K562 (cell line): Measurements from ENCODE around the gene DNAJC11. TPM values are rescaled to one million over a fixed set of nuclear protein-coding genes. Genes with fewer than 3 reads are reported as not detected.

ENCODE experiments used
- ATAC-seq: fragments of 200-7000 bp; cut with Tn5 transposase; 3 replicates; pipeline ENCODE4 v1.9.1; 2020; ENCODE audit warnings: moderate library complexity
- BruUV-seq: library from RNA; stranded (reverse); fragments of 400-500 nt; replicated peaks from 2 replicates; lab custom pipeline; 2021; lab: Mats Ljungman, UMichigan
- CTCF ChIA-PET: fragments of 300-600 bp; formaldehyde crosslinking; extraction: SDS; loops from one replicate; lab custom pipeline; 2021; ENCODE audit warnings: low intra/inter-chr PET ratio; lab: Yijun Ruan, JAX
- POLR2A ChIA-PET: fragments of 300-600, 350-650 bp; sonication (Branson Sonifier 250); formaldehyde crosslinking; extraction: SDS; loops from one replicate; lab custom pipeline; 2021; ENCODE audit warnings: antibody characterized with exemption, inconsistent platforms; lab: Yijun Ruan, JAX
- DNase-seq, 4 experiments: peaks; one replicate each; pipeline versions ENCODE4 v3.0.0 to v3.0.0-alpha.2; 2011 to 2018; ENCODE audit warnings: low spot score in 3 of 4, mixed read lengths in 3 of 4; ENCODE audit errors: extremely low read depth in 1 of 4
- FAIRE-seq: peaks from 2 replicates; lab custom pipeline; 2011; peaks lifted over from hg19 to GRCh38; lab: Jason Lieb, UNC
- H2AFZ ChIP-seq: 2 replicates; pipeline ENCODE4 v1.6.0; 2011; ENCODE audit warnings: low read depth, low read length, control low read depth, inconsistent platforms
- H3K27ac ChIP-seq: fragments of 200-600 bp; 3 replicates; pipeline ENCODE4 v1.8.0; 2011; ENCODE audit warnings: low read depth, mild to moderate bottlenecking, control low read depth, inconsistent platforms, low read length, moderate library complexity, mixed read lengths; ENCODE audit errors: extremely low read depth
- H3K27me3 ChIP-seq, 2 experiments: fragments of 300-600 bp in 1 of 2; 2 replicates in 1 of 2; 3 replicates in 1 of 2; pipeline versions ENCODE4 v1.6.0 to v1.8.0; 2011; ENCODE audit warnings: inconsistent platforms in 2 of 2, low read length in 2 of 2, mild to moderate bottlenecking in 1 of 2, mixed read lengths in 1 of 2, moderate library complexity in 1 of 2; ENCODE audit not compliant: control insufficient read depth in 2 of 2, insufficient read depth in 2 of 2
- H3K36me3 ChIP-seq: fragments of 300-600 bp; 3 replicates; pipeline ENCODE4 v1.8.0; 2011; ENCODE audit warnings: mild to moderate bottlenecking, low read length, inconsistent platforms; ENCODE audit not compliant: control insufficient read depth, insufficient read depth
- H3K4me1 ChIP-seq, 2 experiments: fragments of 200-600 bp in 1 of 2; replicated peaks in 1 of 2; 2 replicates in 1 of 2; 3 replicates in 1 of 2; pipeline versions ENCODE4 v1.5.1 to v1.8.0; 2011; ENCODE audit warnings: inconsistent platforms in 2 of 2, low read length in 2 of 2, mild to moderate bottlenecking in 1 of 2, mixed read lengths in 1 of 2, moderate library complexity in 1 of 2; ENCODE audit not compliant: control insufficient read depth in 2 of 2, insufficient read depth in 2 of 2
- H3K4me2 ChIP-seq: 2 replicates; pipeline ENCODE4 v1.6.1; 2011; ENCODE audit warnings: low read length, control low read depth, inconsistent platforms, mixed read lengths; ENCODE audit not compliant: insufficient read depth
- H3K4me3 ChIP-seq: fragments of 200-600 bp; sonication (generic), shearing (Covaris generic); 2 replicates; pipeline ENCODE4 v1.5.1; 2016; ENCODE audit warnings: control low read depth, inconsistent platforms
- H3K79me2 ChIP-seq: fragments of 200-600 bp; 3 replicates; pipeline ENCODE4 v1.8.0; 2011; ENCODE audit warnings: low read length, inconsistent platforms; ENCODE audit not compliant: control insufficient read depth, insufficient read depth
- H3K9ac ChIP-seq, 2 experiments: 2 replicates each; pipeline versions ENCODE4 v1.6.0 to v1.6.1; 2011; ENCODE audit warnings: low read depth in 2 of 2, low read length in 2 of 2, control low read depth in 1 of 2, inconsistent platforms in 1 of 2, mild to moderate bottlenecking in 1 of 2, mixed read lengths in 1 of 2; ENCODE audit not compliant: insufficient read depth in 1 of 2
- H3K9me1 ChIP-seq: one replicate; pipeline ENCODE4 v1.6.0; 2011; ENCODE audit warnings: inconsistent platforms, mild to moderate bottlenecking, low read length, moderate library complexity; ENCODE audit not compliant: control insufficient read depth, insufficient read depth
- H3K9me3 ChIP-seq: replicated peaks from 2 replicates; pipeline ENCODE4 v1.5.1; 2011; ENCODE audit warnings: low read depth, low read length, inconsistent platforms; ENCODE audit not compliant: control insufficient read depth, insufficient read depth
- H4K20me1 ChIP-seq: replicated peaks from 2 replicates; pipeline ENCODE4 v1.6.1; 2011; ENCODE audit warnings: low read length, inconsistent platforms, mixed read lengths; ENCODE audit not compliant: control insufficient read depth, insufficient read depth
- NR3C1 ChIP-seq: sonication (generic); formaldehyde crosslinking; IDR thresholded peaks from 2 replicates; pipeline ENCODE4 v1.8.1; 2022; ENCODE audit warnings: missing genetic modification reagents
- RFX1 ChIP-seq: fragments of 450-650 bp; IDR thresholded peaks from 2 replicates; pipeline ENCODE4 v1.6.1; 2016; ENCODE audit warnings: mild to moderate bottlenecking, moderate library complexity
- WGBS: fragments of 100-300 bp; shearing (Covaris generic); methylation state at CpG from one replicate; pipeline ENCODE4 v1.1.6; 2016; ENCODE audit warnings: low coverage, mixed read lengths; ENCODE audit not compliant: insufficient coverage; ENCODE audit errors: missing lambda C conversion rate; 5-methylcytosine and 5-hydroxymethylcytosine counted together
- in situ Hi-C: fragments of 300-500 bp; cut with MboI; formaldehyde crosslinking; loops from 4 replicates; pipeline ENCODE4 v1.15.0; 2018; ENCODE audit warnings: inconsistent platforms, mixed read lengths
- intact Hi-C: fragments of 100-400 bp; cut with micrococcal nuclease; formaldehyde crosslinking; loops from 2 replicates; pipeline ENCODE4 v1.14.2; 2022
- polyA plus RNA-seq, 8 experiments: library from polyadenylated mRNA; depleted of rRNA in 4 of 8; stranded (reverse) in 5 of 8; unstranded in 3 of 8; fragments of >200 nt; fragmentation: Nextera tagmentation in 2 of 8; fragmentation: Illumina TruSeq in 1 of 8; extraction: Ambion mirVana in 2 of 8; extraction: Trizol in 1 of 8; gene quantifications; 2 replicates each; pipeline versions ENCODE4 v1.2.1 to v1.2.3, GENCODE V29; 2011 to 2014; ENCODE audit warnings: inconsistent platforms in 1 of 8, missing spikeins in 1 of 8
- total RNA-seq, 7 experiments: library from RNA; depleted of rRNA in 6 of 7; stranded (reverse); fragments of >200 nt in 6 of 7; fragmentation: Illumina TruSeq in 2 of 7; extraction: Trizol in 2 of 7; gene quantifications; 2 replicates each; pipeline versions ENCODE4 v1.2.1 to v1.2.3, GENCODE V29; 2011 to 2021; ENCODE audit warnings: low replicate concordance in 1 of 7

The DNAJC11 gene
- total and polyA plus RNA-seq, 9 of the 15 experiments (the other 6 are each of a cell fraction or from before 2014, with no cell fraction given), result 14.1 to 123 (median 76.6) TPM

GRCh38 chr1:6724517-6725141 lies 23.0 kb upstream of the DNAJC11 start:
- Histone ChIP-seq H3K27ac (no peak overlapping the region), H3K36me3 (no peaks in the 10 kb centered on the region), H3K9me3 (no peaks in the 10 kb centered on the region), H3K27me3 (peaks cover 15 to 38% of the 10 kb centered on the region in 2 experiments; a peak in 4 of 5 replicates), H3K79me2 (no peaks in the 10 kb centered on the region), H3K9me1 (no peaks in the 10 kb centered on the region), H3K4me2 (no peak overlapping the region; the same call in 1 of the 2 replicates), H3K4me3 (no peak overlapping the region), H4K20me1 (no peaks in the 10 kb centered on the region), H3K4me1 (0 out of 5 replicates have a peak, but pooled peaks cover 0 to 3% of the 10 kb centered on the region in 2 experiments), H2AFZ (0 out of 2 replicates have a peak overlapping the region, but pooled peaks have one; percentile 72), H3K9ac (no peak overlapping the region)
- ATAC-seq (no peak), FAIRE-seq (no peak), DNase-seq (peak in 1 of 4 experiments; percentile 2)
- no TSS peak for BruUV-seq
- intact Hi-C loops, result loop anchor here (5.0 to 10.0 kb wide), 2 partner anchors 63 to 350 kb away; partner anchors contain the start of gene CAMTA1
- in situ Hi-C loops, result loop anchor here (10.0 kb wide), 2 partner anchors 170 to 500 kb away; no protein-coding TSS in a partner anchor
- ChIA-PET POLR2A (no interaction called here), CTCF (no interaction called here)
- TF ChIP-seq NR3C1 (no peak), RFX1 (peak; percentile 76)
- 16% methylated on average over 9 of the region's 9 CpGs for WGBS
